ENCODE data around the gene MPST.
A peak's percentile ranks its signal among the peaks of the same experiment; 100 is the strongest.

Gene MPST

DNA sequence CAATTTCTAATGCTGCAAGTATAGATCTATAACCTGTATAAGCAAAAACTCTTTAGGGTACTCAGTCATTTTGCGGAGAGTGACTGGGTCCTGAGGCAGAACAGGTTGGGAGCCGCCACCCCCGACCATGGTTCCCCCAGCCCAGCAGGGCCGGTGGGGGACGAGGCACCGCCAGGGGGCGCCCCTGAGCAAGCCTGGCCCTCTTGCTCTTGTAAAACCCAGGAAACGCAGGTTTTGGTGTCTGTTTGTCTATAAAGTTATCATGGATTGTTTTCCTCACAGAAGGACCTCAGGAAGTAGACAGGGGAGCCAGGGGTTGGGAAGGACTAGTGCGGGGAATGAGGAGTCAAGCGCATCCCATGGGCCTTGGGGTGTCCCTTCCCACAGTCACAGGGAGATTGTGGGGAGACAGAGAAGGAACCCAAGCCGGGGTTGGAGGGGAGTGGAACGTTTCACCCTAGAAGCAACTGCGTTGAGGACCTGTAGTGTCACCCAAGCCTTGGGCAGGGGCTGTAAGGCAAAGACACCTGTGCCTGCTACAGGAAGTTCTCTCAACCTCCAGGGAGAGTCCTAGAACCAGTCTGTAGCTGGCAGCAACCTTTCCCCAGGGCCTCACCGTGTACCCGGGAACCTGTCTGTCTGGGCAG, 58.4 kb downstream of the MPST start:
- Histone ChIP-seq H3K27me3 (replicated peaks; ENCODE audit: control insufficient read depth, insufficient read depth, low read length, poor library complexity, severe bottlenecking) (no peaks in the 10 kb centered on the region), H3K27ac (ENCODE audit: insufficient read depth, low read length, poor library complexity, severe bottlenecking) (peak overlapping the region; percentile 78)
- peak; percentile 64 to 74 (median 68) for DNase-seq

GRCh38 chr22:37079158-37079557, 59.6 kb downstream of the MPST start:
- Histone ChIP-seq H3K27ac (ENCODE audit: insufficient read depth, low read length, poor library complexity, severe bottlenecking) (peak overlapping the region; percentile 78), H3K36me3 (ENCODE audit: control insufficient read depth, insufficient read depth, low read length) (no peaks in the 10 kb centered on the region), H3K4me3 (ENCODE audit: insufficient read depth, low read depth, low read length, poor library complexity, severe bottlenecking) (peak overlapping the region; percentile 9), H3K4me1 (ENCODE audit: control insufficient read depth, insufficient read depth, low read length, poor library complexity, severe bottlenecking) (peaks cover 37% of the 10 kb centered on the region), H3K9me3 (ENCODE audit: control insufficient read depth, low read length) (no peaks in the 10 kb centered on the region), H3K27me3 (replicated peaks; ENCODE audit: control insufficient read depth, insufficient read depth, low read length, poor library complexity, severe bottlenecking) (no peaks in the 10 kb centered on the region)
- no peak for DNase-seq

More for the DNA sequence above, 58.4 kb downstream of the MPST start:
- Histone ChIP-seq H3K36me3 (ENCODE audit: control insufficient read depth, insufficient read depth, low read length) (no peaks in the 10 kb centered on the region), H3K4me3 (ENCODE audit: insufficient read depth, low read depth, low read length, poor library complexity, severe bottlenecking) (no peak overlapping the region), H3K4me1 (ENCODE audit: control insufficient read depth, insufficient read depth, low read length, poor library complexity, severe bottlenecking) (peaks cover 37% of the 10 kb centered on the region), H3K9me3 (ENCODE audit: control insufficient read depth, low read length) (no peaks in the 10 kb centered on the region)

All from effector memory CD4-positive, alpha-beta T cell (primary cell).